ENCODE measurements around the gene ENG.
A peak's percentile ranks its signal among the peaks of the same experiment; 100 is the strongest.

ENG gene

GRCh38 chr9:127854184-127854806 is at the start of gene ENG:
Gene ENG (minus strand): TSS chr9:127854658. CDS start chr9:127854355, 303 bp downstream.
- in situ Hi-C loops (cut with HindIII; ENCODE audit: low pct_unique_long_range_greater_than_20kb, low sequenced_read_pairs), result no loop called here
- DNase-seq (ENCODE audit: low read depth in 1 of 2, low spot score in 1 of 2), result peak; percentile 71 to 77
- no peak for TF ChIP-seq JUND (IDR thresholded peaks at IDR 0.05; ENCODE audit: low read depth)

GRCh38 chr9:127903557-127904475 is 49.4 kb upstream of the ENG start:
- no peak for DNase-seq (ENCODE audit: low read depth in 1 of 2, low spot score in 1 of 2)

GRCh38 chr9:127899128-127899943 is 44.9 kb upstream of the ENG start, which contains the start of gene ST6GALNAC6:
Gene ST6GALNAC6 (minus strand): TSS chr9:127899603. CDS start chr9:127897981, 1,622 bp downstream.
- DNase-seq (ENCODE audit: low read depth in 1 of 2, low spot score in 1 of 2), result peak; percentile 83 to 86
- in situ Hi-C loops (cut with HindIII; ENCODE audit: low pct_unique_long_range_greater_than_20kb, low sequenced_read_pairs), result no loop called here
- no peak for TF ChIP-seq JUND (IDR thresholded peaks at IDR 0.05; ENCODE audit: low read depth)

More at GRCh38 chr9:127903557-127904475, 49.4 kb upstream of the ENG start:
- TF ChIP-seq JUND (IDR thresholded peaks at IDR 0.05; ENCODE audit: low read depth), result no peak
- in situ Hi-C loops (cut with HindIII; ENCODE audit: low pct_unique_long_range_greater_than_20kb, low sequenced_read_pairs), result no loop called here

- no peak for DNase-seq (ENCODE audit: low read depth in 1 of 2, low spot score in 1 of 2)
- in situ Hi-C loops (cut with HindIII; ENCODE audit: low pct_unique_long_range_greater_than_20kb, low sequenced_read_pairs), result no loop called here
- no peak for TF ChIP-seq JUND (IDR thresholded peaks at IDR 0.05; ENCODE audit: low read depth)
Measured at GRCh38 chr9:127898433-127899127, 44.1 kb upstream of the ENG start.

- TF ChIP-seq JUND (IDR thresholded peaks at IDR 0.05; ENCODE audit: low read depth), result no peak
- in situ Hi-C loops (cut with HindIII; ENCODE audit: low pct_unique_long_range_greater_than_20kb, low sequenced_read_pairs), result no loop called here
- DNase-seq (ENCODE audit: low read depth in 1 of 2, low spot score in 1 of 2), result peak; percentile 79 to 94
Measured at GRCh38 chr9:127897193-127897692, 42.8 kb upstream of the ENG start.

- DNase-seq (ENCODE audit: low read depth in 1 of 2, low spot score in 1 of 2), result no peak
- in situ Hi-C loops (cut with HindIII; ENCODE audit: low pct_unique_long_range_greater_than_20kb, low sequenced_read_pairs), result no loop called here
- TF ChIP-seq JUND (IDR thresholded peaks at IDR 0.05; ENCODE audit: low read depth), result no peak
Measured at GRCh38 chr9:127896395-127897192, 42.1 kb upstream of the ENG start.

- in situ Hi-C loops (cut with HindIII; ENCODE audit: low pct_unique_long_range_greater_than_20kb, low sequenced_read_pairs), result no loop called here
Measured at GRCh38 chr9:127895811-127896210, 41.4 kb upstream of the ENG start.

GRCh38 chr9:127893392-127893791 is 38.9 kb upstream of the ENG start:
- TF ChIP-seq JUND (IDR thresholded peaks at IDR 0.05; ENCODE audit: low read depth), result no peak
- no peak for DNase-seq (ENCODE audit: low read depth in 1 of 2, low spot score in 1 of 2)
- in situ Hi-C loops (cut with HindIII; ENCODE audit: low pct_unique_long_range_greater_than_20kb, low sequenced_read_pairs), result no loop called here

More at GRCh38 chr9:127895811-127896210, 41.4 kb upstream of the ENG start:
- no peak for DNase-seq (ENCODE audit: low read depth in 1 of 2, low spot score in 1 of 2)
- no peak for TF ChIP-seq JUND (IDR thresholded peaks at IDR 0.05; ENCODE audit: low read depth)

GRCh38 chr9:127892831-127893230 is 38.4 kb upstream of the ENG start:
- no peak for TF ChIP-seq JUND (IDR thresholded peaks at IDR 0.05; ENCODE audit: low read depth)
- DNase-seq (ENCODE audit: low read depth in 1 of 2, low spot score in 1 of 2), result no peak
- in situ Hi-C loops (cut with HindIII; ENCODE audit: low pct_unique_long_range_greater_than_20kb, low sequenced_read_pairs), result no loop called here

GRCh38 chr9:127890053-127890452 is 35.6 kb upstream of the ENG start:
- in situ Hi-C loops (cut with HindIII; ENCODE audit: low pct_unique_long_range_greater_than_20kb, low sequenced_read_pairs), result no loop called here
- TF ChIP-seq JUND (IDR thresholded peaks at IDR 0.05; ENCODE audit: low read depth), result no peak
- no peak for DNase-seq (ENCODE audit: low read depth in 1 of 2, low spot score in 1 of 2)

- in situ Hi-C loops (cut with HindIII; ENCODE audit: low pct_unique_long_range_greater_than_20kb, low sequenced_read_pairs), result no loop called here
- TF ChIP-seq JUND (IDR thresholded peaks at IDR 0.05; ENCODE audit: low read depth), result no peak
- DNase-seq (ENCODE audit: low read depth in 1 of 2, low spot score in 1 of 2), result peak in 1 of 2 experiments; percentile 45
Measured at GRCh38 chr9:127887792-127888191, 33.3 kb upstream of the ENG start.
